Colon (tissue), 2 donors: Measurements from ENCODE around the gene SP8.

ENCODE experiments used
- FAIRE-seq: peaks from 2 replicates; lab custom pipeline; 2012; peaks lifted over from hg19 to GRCh38; lab: Jason Lieb, UNC
- donor health status: control.
- donor health status: control.

SP8 gene

GRCh38 chr7:20754001-20754400 is 32.7 kb downstream of the SP8 start:
- no peak for FAIRE-seq

- FAIRE-seq: no peak
Measured at GRCh38 chr7:20749906-20750305, 36.8 kb downstream of the SP8 start.

- no peak for FAIRE-seq
Measured at GRCh38 chr7:20748853-20749252, 37.8 kb downstream of the SP8 start.

GRCh38 chr7:20747001-20747400 is 39.7 kb downstream of the SP8 start:
- no peak for FAIRE-seq

GRCh38 chr7:20745702-20746101 is 41.0 kb downstream of the SP8 start:
- FAIRE-seq: no peak

GRCh38 chr7:20744954-20745446 is 41.7 kb downstream of the SP8 start:
- FAIRE-seq: no peak

- no peak for FAIRE-seq
Measured at GRCh38 chr7:20742913-20743312, 43.8 kb downstream of the SP8 start.

GRCh38 chr7:20741801-20742200 is 44.9 kb downstream of the SP8 start:
- no peak for FAIRE-seq

GRCh38 chr7:20738518-20739481 is 47.9 kb downstream of the SP8 start:
- FAIRE-seq: no peak

GRCh38 chr7:20737840-20738448 is 48.7 kb downstream of the SP8 start:
- FAIRE-seq: no peak

GRCh38 chr7:20735346-20736065 is 51.2 kb downstream of the SP8 start:
- FAIRE-seq: no peak
